GM19372 (cell line): ENCODE results near the gene TPCN2.

Experiments
- ATAC-seq: cut with Tn5 transposase; IDR thresholded peaks from one replicate; pipeline ENCODE4 v1.9.1; 2021; ENCODE audit warnings: mild to moderate bottlenecking, low read depth, moderate library complexity; ENCODE audit not compliant: unreplicated experiment

The TPCN2 gene

DNA sequence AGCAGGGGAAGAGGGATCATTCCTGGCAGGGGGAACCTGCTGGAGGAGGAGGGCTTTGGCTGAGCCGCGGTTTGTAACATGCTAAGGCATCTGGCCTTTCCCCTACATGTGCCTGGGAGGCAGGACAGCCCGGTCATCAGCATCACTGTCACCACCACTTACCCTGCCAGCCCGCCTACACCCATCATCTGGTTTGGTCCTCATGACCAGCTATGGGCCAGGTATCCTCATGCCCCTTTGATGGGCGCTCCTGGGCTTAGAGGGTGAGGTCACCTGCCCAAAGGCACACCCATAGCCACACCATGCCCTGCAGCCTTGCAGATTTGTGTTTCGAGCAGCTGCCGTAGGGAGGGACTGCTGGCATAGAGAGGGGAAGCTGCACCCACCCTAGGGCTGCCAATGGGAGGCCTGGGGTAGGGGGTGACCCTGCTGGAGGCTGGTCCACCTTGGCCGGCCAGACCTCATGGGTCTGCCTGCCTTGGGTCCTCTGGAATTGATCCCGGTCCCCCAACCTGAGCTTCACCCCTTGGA lies 38.3 kb upstream of the TPCN2 start:
- ATAC-seq, result no peak

- ATAC-seq, result no peak
Observed at GRCh38 chr11:69010964-69011623, 37.6 kb upstream of the TPCN2 start.

DNA sequence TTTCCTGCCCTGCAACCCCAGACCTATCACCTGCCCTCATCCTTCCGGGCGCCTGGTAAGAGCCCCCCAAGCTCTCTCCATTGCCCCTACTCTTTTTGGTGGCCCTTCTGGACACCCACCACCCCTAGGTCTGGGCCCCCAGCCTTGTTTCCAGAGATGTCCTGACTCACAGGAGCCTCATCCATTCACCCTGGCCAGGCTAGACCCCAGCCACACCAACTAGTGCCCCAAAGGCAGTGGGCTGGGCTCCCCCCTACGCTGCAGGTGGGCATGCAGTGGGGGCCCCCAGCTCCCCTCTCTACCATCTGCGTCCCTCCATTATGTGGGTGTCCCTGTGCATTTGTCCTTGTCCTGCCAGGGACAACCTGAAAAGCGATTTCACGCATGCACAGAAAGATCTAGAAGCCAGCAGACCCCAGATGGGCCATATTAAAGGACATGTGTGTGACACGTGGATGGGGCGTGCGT lies 37.1 kb upstream of the TPCN2 start:
- ATAC-seq, result no peak

- ATAC-seq, result no peak
Observed at GRCh38 chr11:69012092-69013008, 36.4 kb upstream of the TPCN2 start.

DNA sequence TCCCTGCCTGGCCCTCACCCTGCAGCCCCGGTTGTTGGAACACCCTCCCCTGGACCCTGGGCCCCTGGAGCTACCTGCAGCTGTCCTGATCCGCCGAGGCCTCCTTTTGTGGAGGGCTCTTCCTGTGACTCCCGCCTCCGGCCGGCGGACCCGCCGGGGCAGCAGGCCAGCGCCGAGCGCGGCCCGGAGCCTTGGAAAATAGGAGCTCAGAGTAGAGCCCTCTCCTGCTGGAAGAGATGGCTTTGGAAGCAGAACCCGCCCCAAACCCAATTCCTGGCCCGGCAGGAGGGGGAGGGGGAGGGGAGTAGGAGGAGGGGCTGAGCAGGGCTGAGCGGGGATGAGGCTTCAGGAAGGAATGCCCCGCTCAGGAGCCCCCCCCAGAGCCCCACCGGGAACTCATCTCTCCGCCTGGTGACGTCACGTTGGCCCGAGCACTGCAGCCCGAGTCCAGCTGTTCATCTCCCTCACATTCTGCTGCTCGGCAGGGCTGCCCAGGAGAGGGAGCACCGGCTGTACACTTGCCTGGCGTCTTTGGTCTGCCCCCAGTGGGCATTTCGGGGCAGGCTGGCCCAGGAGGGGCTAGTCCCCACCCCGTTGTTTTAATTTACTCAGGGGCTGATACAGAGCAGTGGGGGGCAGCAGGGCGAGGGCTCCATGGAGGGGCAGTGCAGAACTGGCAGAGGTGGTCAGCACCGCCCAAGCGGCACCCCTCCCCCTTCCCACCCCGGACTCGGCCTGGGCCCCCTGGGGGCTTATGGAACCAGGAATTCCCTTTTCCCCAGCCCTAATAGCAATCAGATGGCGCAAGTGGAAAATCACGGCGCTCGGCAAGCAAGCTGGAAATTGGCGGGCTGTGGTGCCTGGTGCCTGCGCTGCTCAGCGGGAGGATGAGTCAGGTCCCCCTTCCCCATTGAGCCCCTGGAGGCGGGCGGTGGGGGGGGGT lies 35.5 kb upstream of the TPCN2 start, which contains the start of gene MRGPRF:
Gene MRGPRF, minus strand, starts transcription at position 238 of the 943 bp plus-strand sequence. CDS start 3,345 bp downstream, outside the sequence.
- no peak for ATAC-seq

- ATAC-seq, result no peak
Observed at GRCh38 chr11:69014084-69014851, 34.5 kb upstream of the TPCN2 start.

DNA sequence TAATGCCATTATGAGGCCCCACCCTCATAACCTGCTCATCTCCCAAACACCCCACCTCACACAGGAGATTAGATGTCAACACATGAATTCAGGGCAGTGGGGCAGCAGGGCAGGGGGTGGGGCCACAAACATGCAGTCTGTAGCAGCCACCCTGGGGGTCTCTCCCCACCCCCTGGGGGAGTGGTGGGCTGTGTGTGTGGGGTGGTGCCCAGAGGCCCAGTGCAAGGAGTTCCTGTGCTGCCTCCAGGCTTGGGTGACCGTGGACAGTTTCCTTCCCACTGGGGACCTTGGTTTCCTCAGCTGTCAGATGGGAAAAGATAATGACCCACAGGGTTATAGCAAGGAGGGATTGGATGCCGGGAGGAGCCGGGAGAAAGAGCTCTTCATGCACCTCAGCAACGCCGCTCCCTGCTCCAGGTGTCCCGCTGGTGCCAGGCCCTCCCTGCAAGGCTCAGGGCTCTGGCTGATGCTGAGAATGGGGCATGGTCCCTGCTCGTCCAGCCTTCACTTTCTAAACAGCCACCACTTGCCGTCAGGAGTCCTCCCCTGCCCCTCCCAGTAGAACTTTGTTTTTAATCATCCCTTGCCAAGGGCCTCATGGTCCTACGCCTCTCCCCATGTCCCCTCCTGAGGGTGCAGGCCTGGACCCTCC lies 33.7 kb upstream of the TPCN2 start:
- ATAC-seq, result no peak

- ATAC-seq, result no peak
Observed at GRCh38 chr11:69017951-69018350, 30.8 kb upstream of the TPCN2 start.

DNA sequence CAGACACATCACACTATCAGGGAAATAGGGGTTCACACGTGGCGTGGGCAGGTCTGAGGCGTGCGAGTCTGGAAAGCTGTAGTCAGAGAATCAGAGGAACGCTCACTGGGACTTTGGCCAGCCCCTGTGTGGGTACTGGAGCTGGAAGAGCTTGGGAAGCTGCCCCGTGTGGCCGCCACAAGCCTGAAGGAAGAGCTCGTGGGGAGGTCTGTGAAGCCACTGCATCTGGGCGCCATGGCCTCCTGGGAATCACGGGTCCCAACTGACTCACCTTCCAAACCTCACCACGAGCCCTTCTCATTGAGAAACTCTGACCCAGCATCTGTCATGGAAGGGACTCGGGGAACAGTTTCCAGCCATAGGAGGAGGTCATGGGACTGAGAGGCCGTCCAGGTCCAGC lies 29.8 kb upstream of the TPCN2 start:
- no peak for ATAC-seq

GRCh38 chr11:69022260-69022659 lies 26.5 kb upstream of the TPCN2 start:
- ATAC-seq, result no peak

GRCh38 chr11:69024509-69024908 lies 24.2 kb upstream of the TPCN2 start:
- no peak for ATAC-seq

DNA sequence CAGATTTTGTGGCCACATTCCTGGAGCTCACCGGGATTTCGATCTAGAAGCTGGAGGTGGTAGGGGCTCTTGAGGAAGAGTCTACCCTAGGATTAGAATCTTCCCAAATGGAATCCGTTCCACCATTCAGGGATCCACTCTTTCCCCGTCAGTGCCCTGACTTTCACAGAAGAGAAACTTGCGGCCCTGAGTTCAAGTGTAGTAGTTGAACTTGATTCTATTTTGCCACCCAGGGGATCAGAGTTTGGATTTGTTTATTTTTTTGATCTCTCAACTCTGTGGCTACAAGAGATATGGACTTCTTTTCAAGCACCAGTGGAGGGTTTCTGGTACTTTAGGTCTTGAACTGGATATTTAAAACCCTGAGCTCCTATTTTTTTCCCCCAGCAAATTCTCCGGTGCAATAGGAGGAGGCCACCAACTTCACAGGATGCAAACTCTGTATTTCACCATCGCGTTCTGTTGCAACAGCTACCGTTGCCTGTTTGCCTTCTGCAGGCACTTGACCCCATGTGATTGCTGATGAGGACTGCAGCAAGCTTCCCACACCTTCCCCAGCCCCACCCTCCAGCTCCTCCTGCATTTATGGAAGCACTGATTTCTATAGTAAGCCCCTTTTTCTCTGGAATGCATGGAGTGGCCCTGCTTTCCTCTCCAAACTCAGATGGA lies 20.9 kb upstream of the TPCN2 start:
- no peak for ATAC-seq

- ATAC-seq, result no peak
Observed at GRCh38 chr11:69030301-69030700, 18.4 kb upstream of the TPCN2 start.

GRCh38 chr11:69032833-69033232 lies 15.9 kb upstream of the TPCN2 start:
- ATAC-seq, result no peak

DNA sequence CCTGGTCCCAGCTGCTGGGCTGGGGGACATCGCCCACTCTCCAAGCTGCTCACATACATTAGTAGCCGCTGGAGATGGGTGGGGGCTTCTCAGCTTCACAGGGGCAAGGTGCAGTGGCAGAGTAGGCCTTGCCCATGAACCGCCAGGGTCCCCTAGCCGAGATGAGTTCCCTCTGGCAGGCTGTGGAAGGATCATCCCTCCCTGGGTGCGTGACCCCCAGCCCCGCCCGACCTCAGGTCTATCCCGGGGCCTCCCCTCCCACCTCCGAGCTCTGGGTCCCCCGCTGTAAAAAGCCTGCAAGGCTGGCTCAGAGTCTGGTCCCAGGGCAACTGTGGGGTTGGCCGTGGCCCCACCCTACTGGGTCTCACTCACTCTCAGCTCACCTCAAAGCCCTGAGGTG lies 15.3 kb upstream of the TPCN2 start:
- no peak for ATAC-seq

- ATAC-seq, result no peak
Observed at GRCh38 chr11:69034123-69034867, 14.4 kb upstream of the TPCN2 start.

DNA sequence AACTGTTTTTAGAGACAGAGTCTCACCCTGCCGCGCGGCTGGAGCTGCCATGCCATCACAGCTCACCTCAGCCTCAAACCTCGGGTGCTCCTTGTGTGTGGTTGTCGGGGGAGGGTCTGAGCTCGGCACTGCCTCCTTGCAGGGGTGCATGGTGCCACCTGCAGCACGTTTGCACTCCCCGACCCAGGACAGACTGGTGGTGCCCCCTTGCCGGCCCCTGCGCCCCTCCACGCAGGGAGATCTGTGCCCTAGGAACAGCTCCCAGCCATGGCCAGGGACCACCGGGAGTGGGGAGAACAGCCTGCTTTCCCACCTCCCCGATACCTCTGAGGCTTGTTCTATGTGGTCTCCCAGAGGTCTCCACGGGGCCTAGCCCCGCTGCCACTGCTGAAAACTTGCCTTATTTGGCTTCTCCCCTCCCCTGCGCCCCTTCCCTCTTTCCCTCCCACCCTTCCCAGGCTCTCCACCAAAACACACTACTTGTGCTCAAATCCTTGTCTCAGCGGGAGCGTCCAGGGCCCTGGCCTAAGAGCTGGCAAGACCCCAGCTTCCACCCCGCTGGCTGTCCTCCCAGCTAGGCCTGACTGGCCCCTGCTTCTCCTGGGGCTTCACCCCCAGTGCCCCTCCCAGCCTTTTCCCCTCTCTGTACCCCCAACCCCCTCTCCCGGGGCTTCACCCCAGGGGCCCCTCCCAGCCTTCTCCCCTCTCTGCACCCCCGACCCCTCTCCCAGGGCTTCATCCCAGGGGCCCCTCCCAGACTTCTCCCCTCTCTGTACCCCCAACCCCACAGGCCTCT lies 13.4 kb upstream of the TPCN2 start:
- no peak for ATAC-seq
